MG63 (cell line): ENCODE results near the gene GRIK3. TPM values are rescaled to one million over a fixed set of nuclear protein-coding genes. Genes with fewer than 3 reads are reported as not detected.

Source experiments
- DNase-seq: peaks from one replicate; pipeline ENCODE4 v3.0.0-alpha.2; 2020
- H3K27me3 ChIP-seq: fragments of 250-450 bp; sonication (Bioruptor Pico); 2 replicates; pipeline ENCODE4 v1.5.1; 2020; ENCODE audit warnings: mild to moderate bottlenecking, moderate library complexity
- H3K36me3 ChIP-seq: fragments of 250-450 bp; sonication (Bioruptor Pico); 2 replicates; pipeline ENCODE4 v1.5.1; 2020; ENCODE audit warnings: mild to moderate bottlenecking, moderate library complexity
- H3K4me3 ChIP-seq: fragments of 250-450 bp; sonication (Bioruptor Pico); 2 replicates; pipeline ENCODE4 v1.5.1; 2020; ENCODE audit warnings: mild to moderate bottlenecking, moderate library complexity
- H3K9me3 ChIP-seq: fragments of 250-450 bp; sonication (Bioruptor Pico); 2 replicates; pipeline ENCODE4 v1.5.1; 2020; ENCODE audit warnings: mild to moderate bottlenecking, moderate library complexity
- total RNA-seq: library from RNA; depleted of rRNA; stranded (reverse); fragments of >200 nt; shearing (Covaris generic); gene quantifications from 2 replicates; pipeline ENCODE4 v1.2.3, GENCODE V29; 2014; ENCODE audit warnings: low replicate concordance

GRIK3 gene
- total RNA-seq, 1 experiment from 2014 or later = 0.66 TPM

DNA sequence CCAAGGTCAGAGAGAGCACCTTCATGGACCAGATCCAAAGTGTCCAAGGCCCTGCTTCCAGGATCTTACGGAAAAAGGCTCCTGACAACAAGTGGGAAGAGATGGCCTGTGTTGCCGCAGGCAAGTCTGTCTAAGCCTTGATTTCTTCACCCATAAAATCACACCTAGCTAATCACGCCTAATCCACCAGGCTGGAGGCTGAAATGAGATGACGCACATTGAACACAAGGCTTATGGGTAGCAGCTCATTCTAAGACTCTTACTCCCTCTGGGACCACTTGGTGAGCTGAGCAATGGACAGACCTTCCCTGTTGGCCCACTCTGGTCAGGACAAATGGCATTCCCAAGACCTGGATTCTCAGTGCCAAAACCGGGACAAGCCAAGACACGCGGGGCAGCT, 38.2 kb downstream of the GRIK3 start:
- Histone ChIP-seq H3K9me3 (no peaks in the 10 kb centered on the region), H3K36me3 (no peaks in the 10 kb centered on the region), H3K4me3 (no peak overlapping the region), H3K27me3 (no peaks in the 10 kb centered on the region)
- no peak for DNase-seq

GRCh38 chr1:36994868-36995267, 39.4 kb downstream of the GRIK3 start:
- Histone ChIP-seq H3K9me3 (no peaks in the 10 kb centered on the region), H3K27me3 (no peaks in the 10 kb centered on the region), H3K36me3 (no peaks in the 10 kb centered on the region), H3K4me3 (no peak overlapping the region)
- no peak for DNase-seq

- Histone ChIP-seq H3K27me3 (no peaks in the 10 kb centered on the region), H3K4me3 (no peak overlapping the region), H3K36me3 (no peaks in the 10 kb centered on the region), H3K9me3 (no peaks in the 10 kb centered on the region)
- DNase-seq = no peak
Measured at GRCh38 chr1:36994294-36994693, 40.0 kb downstream of the GRIK3 start.

- H3K36me3 ChIP-seq = no peaks in the 10 kb centered on the region
- DNase-seq = no peak
- no peaks in the 10 kb centered on the region for H3K9me3 ChIP-seq
- no peaks in the 10 kb centered on the region for H3K27me3 ChIP-seq
- H3K4me3 ChIP-seq = no peak overlapping the region
Measured at GRCh38 chr1:36992139-36992943, 42.0 kb downstream of the GRIK3 start.

GRCh38 chr1:36991551-36991950, 42.8 kb downstream of the GRIK3 start:
- H3K4me3 ChIP-seq = no peak overlapping the region
- H3K36me3 ChIP-seq = no peaks in the 10 kb centered on the region
- H3K27me3 ChIP-seq = no peaks in the 10 kb centered on the region
- no peak for DNase-seq
- H3K9me3 ChIP-seq = no peaks in the 10 kb centered on the region

DNA sequence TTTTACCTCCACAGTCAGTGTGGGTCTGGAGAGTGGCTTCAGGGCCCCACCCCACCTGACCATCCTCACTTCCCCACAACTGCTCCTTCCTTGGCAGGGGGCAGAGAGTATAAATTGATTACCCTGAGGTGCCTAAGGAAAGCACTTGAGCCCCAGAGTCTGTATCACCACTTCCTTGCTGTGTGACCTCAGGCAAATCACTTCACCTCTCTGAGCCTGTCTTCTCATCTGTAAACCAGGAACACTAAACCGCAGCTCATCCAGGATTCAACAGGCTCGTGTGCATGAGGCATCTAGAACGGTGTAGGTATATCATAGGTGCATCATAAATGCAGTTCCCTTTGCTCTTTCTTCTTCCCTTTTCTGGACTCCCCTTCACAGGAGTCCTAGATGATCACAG, 43.4 kb downstream of the GRIK3 start:
- Histone ChIP-seq H3K27me3 (no peaks in the 10 kb centered on the region), H3K36me3 (no peaks in the 10 kb centered on the region), H3K9me3 (no peaks in the 10 kb centered on the region), H3K4me3 (no peak overlapping the region)
- DNase-seq = no peak

- DNase-seq = no peak
- Histone ChIP-seq H3K9me3 (no peaks in the 10 kb centered on the region), H3K36me3 (no peaks in the 10 kb centered on the region), H3K27me3 (no peaks in the 10 kb centered on the region), H3K4me3 (no peak overlapping the region)
Measured at GRCh38 chr1:36989241-36989640, 45.1 kb downstream of the GRIK3 start.

DNA sequence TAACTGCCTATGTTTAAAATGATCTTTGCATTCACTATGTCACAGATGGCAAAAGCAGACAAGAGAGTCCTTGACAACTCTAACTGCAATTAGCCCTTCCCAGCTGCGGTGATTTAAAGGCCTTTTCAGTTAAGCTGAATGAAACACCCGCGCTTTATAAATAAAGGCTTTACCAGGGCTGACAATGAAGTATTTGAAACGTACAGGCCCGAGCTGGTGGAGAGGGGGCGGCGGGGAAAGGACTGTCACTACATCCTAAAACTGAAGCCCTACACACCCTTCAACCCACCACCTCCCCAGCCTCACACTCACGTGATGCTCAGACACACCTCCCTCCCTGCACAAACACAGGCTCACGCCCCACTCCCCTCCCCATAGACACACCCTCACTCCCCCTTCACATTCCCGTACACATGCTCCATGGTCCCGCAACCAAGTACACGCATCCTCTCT, 45.5 kb downstream of the GRIK3 start:
- DNase-seq = no peak
- no peaks in the 10 kb centered on the region for H3K9me3 ChIP-seq
- H3K4me3 ChIP-seq = no peak overlapping the region
- H3K36me3 ChIP-seq = no peaks in the 10 kb centered on the region
- H3K27me3 ChIP-seq = no peaks in the 10 kb centered on the region

DNA sequence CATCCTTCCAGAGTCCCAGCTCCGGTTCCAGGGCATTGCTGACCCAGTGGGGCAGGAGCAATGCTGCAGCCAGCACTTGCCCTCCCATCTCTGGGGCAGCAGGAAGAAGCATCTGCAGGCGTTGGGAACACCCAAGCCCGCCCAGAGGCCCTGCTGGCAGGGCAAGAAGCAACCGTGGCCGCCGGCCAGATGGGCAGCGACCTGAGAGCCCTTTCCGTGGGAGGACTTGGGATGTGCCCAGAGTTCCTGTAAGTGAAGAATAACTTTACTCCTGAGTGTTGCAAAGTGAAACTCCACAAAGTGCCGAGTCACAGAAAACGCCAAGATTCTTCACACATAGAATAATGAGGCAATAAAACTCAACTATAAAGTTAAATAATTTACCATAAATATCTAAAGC, 46.0 kb downstream of the GRIK3 start:
- peak; percentile 76 for DNase-seq
- Histone ChIP-seq H3K36me3 (no peaks in the 10 kb centered on the region), H3K27me3 (no peaks in the 10 kb centered on the region), H3K4me3 (no peak overlapping the region), H3K9me3 (no peaks in the 10 kb centered on the region)

DNA sequence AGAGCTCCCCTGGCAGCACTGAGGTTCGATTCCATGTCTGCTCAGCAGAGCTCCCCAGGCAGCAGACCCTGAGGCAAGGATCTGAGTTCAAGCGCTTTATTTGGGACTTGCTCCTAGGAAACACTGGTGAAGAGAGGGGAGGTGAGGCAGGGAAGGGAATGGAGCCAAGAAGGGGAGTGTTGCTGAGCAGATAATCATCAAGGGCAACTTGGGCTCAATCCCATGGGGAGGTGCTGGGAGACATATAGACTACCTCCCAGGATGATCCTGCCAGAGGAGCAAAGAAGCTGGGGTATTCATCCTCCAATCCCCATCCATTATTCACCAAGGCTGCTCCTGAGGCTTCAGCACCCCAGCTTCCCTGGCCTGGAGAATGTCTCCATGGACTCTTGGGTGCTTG, 47.0 kb downstream of the GRIK3 start:
- Histone ChIP-seq H3K4me3 (no peak overlapping the region), H3K9me3 (no peaks in the 10 kb centered on the region), H3K27me3 (no peaks in the 10 kb centered on the region; the same call in 1 of the 2 replicates), H3K36me3 (no peaks in the 10 kb centered on the region)
- DNase-seq = no peak

DNA sequence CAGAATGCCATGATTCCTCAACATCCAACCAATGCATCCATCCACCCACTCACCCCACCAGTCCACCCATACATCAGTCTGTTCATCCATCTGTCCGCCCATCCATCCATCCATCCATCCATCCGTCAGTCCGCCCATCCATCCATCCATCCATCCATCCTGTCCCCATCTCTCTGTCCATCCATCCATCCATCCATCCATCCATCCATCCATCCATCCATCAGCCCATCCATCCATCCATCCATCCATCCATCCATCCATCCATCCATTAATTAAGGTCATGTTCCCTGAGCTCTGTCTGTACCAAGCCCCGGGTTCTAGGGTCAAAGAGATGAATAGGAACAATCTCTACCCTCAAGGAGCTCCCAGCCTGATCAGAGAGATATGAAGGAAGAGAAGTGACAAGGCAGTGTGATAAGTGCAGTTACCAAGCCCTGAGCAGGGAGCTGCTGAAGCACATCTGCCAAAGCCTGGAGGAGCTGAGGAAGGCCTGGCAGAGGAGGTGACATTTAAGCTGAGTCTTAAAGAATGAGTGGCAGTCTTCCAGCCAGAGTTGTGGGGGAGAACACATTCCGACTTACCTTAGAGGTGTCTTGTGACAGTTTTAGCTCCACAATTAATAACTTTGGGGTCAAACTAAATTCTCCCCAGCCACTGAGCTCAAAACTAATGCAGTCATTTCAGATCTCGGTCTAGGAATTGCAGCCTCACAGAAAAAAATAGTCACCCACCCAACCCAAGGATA, 47.9 kb downstream of the GRIK3 start:
- Histone ChIP-seq H3K4me3 (no peak overlapping the region), H3K36me3 (no peaks in the 10 kb centered on the region), H3K9me3 (no peaks in the 10 kb centered on the region), H3K27me3 (no peaks in the 10 kb centered on the region; the same call in 1 of the 2 replicates)
- DNase-seq = no peak

GRCh38 chr1:36984675-36985074, 49.6 kb downstream of the GRIK3 start:
- DNase-seq = no peak
- Histone ChIP-seq H3K36me3 (no peaks in the 10 kb centered on the region), H3K9me3 (no peaks in the 10 kb centered on the region), H3K4me3 (no peak overlapping the region), H3K27me3 (no peaks in the 10 kb centered on the region; the same call in 1 of the 2 replicates)

- H3K36me3 ChIP-seq = no peaks in the 10 kb centered on the region
- H3K4me3 ChIP-seq = no peak overlapping the region
- no peaks in the 10 kb centered on the region for H3K9me3 ChIP-seq
- no peaks in the 10 kb centered on the region; the same call in 1 of the 2 replicates for H3K27me3 ChIP-seq
- no peak for DNase-seq
Measured at GRCh38 chr1:36984026-36984425, 50.3 kb downstream of the GRIK3 start.

- DNase-seq = no peak
- Histone ChIP-seq H3K36me3 (no peaks in the 10 kb centered on the region), H3K9me3 (no peaks in the 10 kb centered on the region)
Measured at GRCh38 chr1:36982709-36983108, 51.6 kb downstream of the GRIK3 start.

DNA sequence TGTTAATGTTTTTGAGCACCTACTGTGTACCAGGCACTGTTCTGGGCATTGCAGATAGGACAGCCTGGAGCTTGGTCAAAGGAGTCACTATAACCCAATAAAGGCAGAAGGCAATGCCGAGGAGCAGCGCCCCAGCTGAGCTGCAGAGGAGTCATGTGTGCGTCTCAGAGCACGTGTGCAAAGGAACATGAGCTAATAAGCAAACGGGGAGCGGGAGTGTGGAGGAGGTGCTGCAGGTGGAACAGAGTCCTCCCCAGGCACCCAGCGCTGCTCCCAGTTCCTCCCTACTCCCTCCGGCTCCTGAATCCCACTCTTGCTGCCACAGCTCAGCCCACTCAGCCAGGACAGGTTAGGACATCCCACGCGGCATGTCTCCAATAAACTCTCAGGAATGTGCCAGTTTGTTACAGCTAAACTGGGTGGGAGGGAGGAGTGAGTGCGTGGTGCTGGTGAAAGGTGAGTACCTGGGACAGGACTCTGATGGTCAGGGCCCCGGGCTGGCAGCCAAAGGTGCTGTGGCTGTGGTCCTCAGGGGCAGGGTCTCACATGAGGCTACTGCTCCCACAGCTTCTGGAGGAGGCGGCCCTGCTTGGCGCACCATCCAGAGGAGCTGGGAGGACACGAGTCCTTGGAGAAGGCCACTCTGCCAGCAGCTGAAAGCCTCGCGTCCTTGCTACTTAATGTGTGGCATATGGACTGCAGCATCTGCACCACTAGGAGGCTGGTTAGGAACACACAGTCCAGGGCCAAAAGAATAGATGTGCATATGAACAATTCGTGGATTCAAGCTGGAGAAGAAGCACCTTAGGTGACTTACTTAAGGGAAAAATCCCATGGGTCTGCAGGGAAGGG, 52.3 kb downstream of the GRIK3 start:
- Histone ChIP-seq H3K36me3 (no peaks in the 10 kb centered on the region), H3K4me3 (no peak overlapping the region), H3K9me3 (no peaks in the 10 kb centered on the region), H3K27me3 (no peaks in the 10 kb centered on the region; the same call in 1 of the 2 replicates)
- no peak for DNase-seq

More at GRCh38 chr1:36982709-36983108, 51.6 kb downstream of the GRIK3 start:
- Histone ChIP-seq H3K4me3 (no peak overlapping the region), H3K27me3 (no peaks in the 10 kb centered on the region; the same call in 1 of the 2 replicates)

- Histone ChIP-seq H3K9me3 (no peaks in the 10 kb centered on the region), H3K27me3 (no peaks in the 10 kb centered on the region; the same call in 1 of the 2 replicates), H3K4me3 (no peak overlapping the region), H3K36me3 (no peaks in the 10 kb centered on the region)
- DNase-seq = no peak
Measured at GRCh38 chr1:36981126-36981525, 53.2 kb downstream of the GRIK3 start.
